ENCODE measurements around the gene EFHD2.

EFHD2 gene

DNA sequence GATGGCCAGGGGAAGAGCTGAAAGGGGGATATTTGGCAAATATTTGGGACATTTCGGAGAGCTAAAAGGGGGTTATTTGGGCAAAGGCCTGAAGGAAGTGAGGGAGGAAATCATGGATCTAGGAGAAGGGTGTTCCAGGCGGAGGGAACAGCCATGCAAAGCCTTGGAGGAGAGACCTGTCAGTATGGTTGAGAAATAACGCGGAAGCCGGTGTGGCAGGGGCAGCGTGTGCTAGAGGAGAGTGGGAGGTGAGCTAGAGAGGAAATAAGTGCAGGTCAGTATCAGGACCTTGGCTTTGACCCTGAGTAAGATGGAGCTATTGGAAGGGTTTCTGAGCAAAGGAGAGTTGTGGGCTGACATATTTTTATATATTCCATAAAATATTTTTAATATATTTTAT is 31.6 kb downstream of the EFHD2 start:
- Histone ChIP-seq H2BK120ac (ENCODE audit: insufficient read depth, low read length, poor library complexity) (no peak overlapping the region), H3K9ac (ENCODE audit: low read length) (no peak overlapping the region), H3K79me1 (ENCODE audit: low read length) (no peaks in the 10 kb centered on the region), H2BK5ac (ENCODE audit: low read depth, low read length, poor library complexity) (no peak overlapping the region), H2AK5ac (ENCODE audit: low read length) (no peak overlapping the region), H3K27ac (ENCODE audit: low read depth, low read length) (no peak overlapping the region), H4K91ac (ENCODE audit: low read depth, low read length) (no peak overlapping the region), H3K4ac (ENCODE audit: low read depth, low read length) (no peak overlapping the region), H3K4me3 (ENCODE audit: low read depth, low read length) (no peak overlapping the region), H3K4me2 (ENCODE audit: low read length) (no peak overlapping the region), H3K14ac (ENCODE audit: low read length) (no peak overlapping the region), H3K23ac (ENCODE audit: low read length) (no peak overlapping the region), H3K79me2 (ENCODE audit: control insufficient read depth, insufficient read depth, low read length, poor library complexity) (no peaks in the 10 kb centered on the region), H3K4me1 (ENCODE audit: control insufficient read depth in 1 of 2, insufficient read depth in 2 of 2, low read length in 2 of 2) (no peaks in the 10 kb centered on the region), H3K9me3 (ENCODE audit: insufficient read depth, low read depth, low read length) (no peaks in the 10 kb centered on the region), H4K12ac (ENCODE audit: low read depth, low read length) (no peak overlapping the region), H3K36me3 (ENCODE audit: control insufficient read depth in 1 of 2, insufficient read depth in 2 of 2, low read length in 2 of 2) (no peaks in the 10 kb centered on the region), H4K8ac (ENCODE audit: low read depth, low read length) (no peak overlapping the region), H3K27me3 (ENCODE audit: insufficient read depth, low read length) (no peaks in the 10 kb centered on the region), H3K18ac (ENCODE audit: low read length) (no peak overlapping the region), H2BK12ac (ENCODE audit: low read length) (no peak overlapping the region), H2AFZ (ENCODE audit: insufficient read depth, low read length, poor library complexity) (no peak overlapping the region)
- DNase-seq: no peak
- WGBS (ENCODE audit: extremely low coverage, insufficient coverage, insufficient read length): no CpG with 5 or more reads among the region's 6 CpGs

DNA sequence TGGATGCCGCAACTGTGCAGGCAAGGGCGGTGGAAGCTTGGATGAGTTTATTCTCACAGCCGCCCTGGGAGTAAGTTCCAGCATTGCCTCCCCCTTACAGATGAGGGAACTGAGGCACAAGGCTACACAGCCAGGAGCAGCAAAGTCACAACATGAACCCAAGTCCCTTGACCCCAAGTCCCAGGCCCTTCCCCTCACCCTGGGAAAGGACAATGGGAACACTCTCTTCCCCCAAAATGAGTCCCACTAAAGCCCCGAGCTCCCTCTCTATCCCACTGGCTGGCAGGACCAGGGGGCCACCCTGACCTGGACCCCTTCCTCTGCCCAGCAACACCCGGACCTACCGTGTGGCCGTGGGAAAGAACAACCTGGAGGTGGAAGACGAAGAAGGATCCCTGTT is 32.4 kb downstream of the EFHD2 start:
- H3K18ac ChIP-seq (ENCODE audit: low read length): no peak overlapping the region
- no peak overlapping the region for H3K9ac ChIP-seq (ENCODE audit: low read length)
- no peak overlapping the region for H4K8ac ChIP-seq (ENCODE audit: low read depth, low read length)
- no peaks in the 10 kb centered on the region for H3K4me1 ChIP-seq (ENCODE audit: control insufficient read depth in 1 of 2, insufficient read depth in 2 of 2, low read length in 2 of 2)
- H3K4ac ChIP-seq (ENCODE audit: low read depth, low read length): no peak overlapping the region
- H2AK5ac ChIP-seq (ENCODE audit: low read length): no peak overlapping the region
- DNase-seq: no peak
- no peak overlapping the region for H4K91ac ChIP-seq (ENCODE audit: low read depth, low read length)
- H2BK12ac ChIP-seq (ENCODE audit: low read length): no peak overlapping the region
- H2BK5ac ChIP-seq (ENCODE audit: low read depth, low read length, poor library complexity): no peak overlapping the region
- H3K14ac ChIP-seq (ENCODE audit: low read length): no peak overlapping the region
- H3K27ac ChIP-seq (ENCODE audit: low read depth, low read length): no peak overlapping the region
- H3K79me1 ChIP-seq (ENCODE audit: low read length): no peaks in the 10 kb centered on the region
- H3K4me3 ChIP-seq (ENCODE audit: low read depth, low read length): no peak overlapping the region
- no peaks in the 10 kb centered on the region for H3K79me2 ChIP-seq (ENCODE audit: control insufficient read depth, insufficient read depth, low read length, poor library complexity)
- no peaks in the 10 kb centered on the region for H3K9me3 ChIP-seq (ENCODE audit: insufficient read depth, low read depth, low read length)
- no CpG with 5 or more reads among the region's 8 CpGs for WGBS (ENCODE audit: extremely low coverage, insufficient coverage, insufficient read length)
- no peak overlapping the region for H3K23ac ChIP-seq (ENCODE audit: low read length)
- H2AFZ ChIP-seq (ENCODE audit: insufficient read depth, low read length, poor library complexity): no peak overlapping the region
- H3K4me2 ChIP-seq (ENCODE audit: low read length): no peak overlapping the region
- H3K36me3 ChIP-seq (ENCODE audit: control insufficient read depth in 1 of 2, insufficient read depth in 2 of 2, low read length in 2 of 2): no peaks in the 10 kb centered on the region
- H3K27me3 ChIP-seq (ENCODE audit: insufficient read depth, low read length): no peaks in the 10 kb centered on the region
- H2BK120ac ChIP-seq (ENCODE audit: insufficient read depth, low read length, poor library complexity): no peak overlapping the region
- no peak overlapping the region for H4K12ac ChIP-seq (ENCODE audit: low read depth, low read length)

DNA sequence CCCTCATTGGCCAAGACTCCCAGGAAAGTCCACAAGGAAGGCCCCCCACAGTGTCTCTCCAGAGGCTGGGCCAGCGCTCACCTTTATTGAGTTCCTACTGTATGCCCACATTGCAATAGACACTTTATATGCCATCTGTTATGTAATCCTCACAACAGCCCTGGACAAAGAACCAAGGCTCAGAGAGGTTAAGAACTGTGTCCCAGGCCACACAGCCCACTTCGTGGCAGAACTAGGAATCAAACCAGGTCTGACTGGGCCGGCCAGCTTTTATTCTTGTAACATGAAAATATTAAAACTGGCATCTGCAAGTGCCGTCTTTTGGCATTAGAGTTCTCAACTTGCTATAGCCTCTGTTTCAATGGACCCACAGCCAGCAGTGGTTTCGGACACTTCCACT is 33.1 kb downstream of the EFHD2 start:
- Histone ChIP-seq H2AFZ (ENCODE audit: insufficient read depth, low read length, poor library complexity) (no peak overlapping the region), H3K9me3 (ENCODE audit: insufficient read depth, low read depth, low read length) (no peaks in the 10 kb centered on the region), H3K27me3 (ENCODE audit: insufficient read depth, low read length) (no peaks in the 10 kb centered on the region), H3K27ac (ENCODE audit: low read depth, low read length) (no peak overlapping the region), H3K23ac (ENCODE audit: low read length) (no peak overlapping the region), H3K9ac (ENCODE audit: low read length) (no peak overlapping the region), H2BK12ac (ENCODE audit: low read length) (no peak overlapping the region), H2BK120ac (ENCODE audit: insufficient read depth, low read length, poor library complexity) (no peak overlapping the region), H3K4me1 (ENCODE audit: control insufficient read depth in 1 of 2, insufficient read depth in 2 of 2, low read length in 2 of 2) (no peaks in the 10 kb centered on the region), H3K14ac (ENCODE audit: low read length) (no peak overlapping the region), H3K4me3 (ENCODE audit: low read depth, low read length) (no peak overlapping the region), H3K79me1 (ENCODE audit: low read length) (no peaks in the 10 kb centered on the region), H3K79me2 (ENCODE audit: control insufficient read depth, insufficient read depth, low read length, poor library complexity) (no peaks in the 10 kb centered on the region), H4K12ac (ENCODE audit: low read depth, low read length) (no peak overlapping the region), H3K36me3 (ENCODE audit: control insufficient read depth in 1 of 2, insufficient read depth in 2 of 2, low read length in 2 of 2) (no peaks in the 10 kb centered on the region), H2AK5ac (ENCODE audit: low read length) (no peak overlapping the region), H4K8ac (ENCODE audit: low read depth, low read length) (no peak overlapping the region), H3K18ac (ENCODE audit: low read length) (no peak overlapping the region), H3K4me2 (ENCODE audit: low read length) (no peak overlapping the region), H3K4ac (ENCODE audit: low read depth, low read length) (no peak overlapping the region), H2BK5ac (ENCODE audit: low read depth, low read length, poor library complexity) (no peak overlapping the region), H4K91ac (ENCODE audit: low read depth, low read length) (no peak overlapping the region)
- no peak for DNase-seq
- no CpG with 5 or more reads among the region's 5 CpGs for WGBS (ENCODE audit: extremely low coverage, insufficient coverage, insufficient read length)

DNA sequence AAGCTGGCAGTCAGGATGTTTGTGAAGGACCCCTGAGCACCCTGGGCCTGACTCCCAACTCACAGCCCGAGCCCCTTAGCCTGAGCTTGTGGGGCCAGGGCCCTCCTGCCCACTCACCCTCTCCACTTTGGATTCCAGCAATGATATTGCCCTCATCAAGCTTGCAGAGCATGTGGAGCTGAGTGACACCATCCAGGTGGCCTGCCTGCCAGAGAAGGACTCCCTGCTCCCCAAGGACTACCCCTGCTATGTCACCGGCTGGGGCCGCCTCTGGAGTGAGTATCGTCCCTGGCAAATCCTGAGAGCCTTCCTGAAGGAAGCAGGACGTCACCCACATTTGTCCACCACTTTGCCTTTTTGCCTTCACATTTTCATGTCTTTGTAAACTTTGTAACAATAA is 33.6 kb downstream of the EFHD2 start:
- Histone ChIP-seq H3K9ac (ENCODE audit: low read length) (no peak overlapping the region), H3K18ac (ENCODE audit: low read length) (no peak overlapping the region), H3K4me2 (ENCODE audit: low read length) (no peak overlapping the region), H2BK12ac (ENCODE audit: low read length) (no peak overlapping the region), H3K79me1 (ENCODE audit: low read length) (no peaks in the 10 kb centered on the region), H2BK120ac (ENCODE audit: insufficient read depth, low read length, poor library complexity) (no peak overlapping the region), H4K12ac (ENCODE audit: low read depth, low read length) (no peak overlapping the region), H3K14ac (ENCODE audit: low read length) (no peak overlapping the region), H4K91ac (ENCODE audit: low read depth, low read length) (no peak overlapping the region), H3K36me3 (ENCODE audit: control insufficient read depth in 1 of 2, insufficient read depth in 2 of 2, low read length in 2 of 2) (no peaks in the 10 kb centered on the region), H2BK5ac (ENCODE audit: low read depth, low read length, poor library complexity) (no peak overlapping the region), H3K27ac (ENCODE audit: low read depth, low read length) (no peak overlapping the region), H3K79me2 (ENCODE audit: control insufficient read depth, insufficient read depth, low read length, poor library complexity) (no peaks in the 10 kb centered on the region), H3K4me1 (ENCODE audit: control insufficient read depth in 1 of 2, insufficient read depth in 2 of 2, low read length in 2 of 2) (no peaks in the 10 kb centered on the region), H2AFZ (ENCODE audit: insufficient read depth, low read length, poor library complexity) (no peak overlapping the region), H3K9me3 (ENCODE audit: insufficient read depth, low read depth, low read length) (no peaks in the 10 kb centered on the region), H3K4me3 (ENCODE audit: low read depth, low read length) (no peak overlapping the region), H4K8ac (ENCODE audit: low read depth, low read length) (no peak overlapping the region), H3K4ac (ENCODE audit: low read depth, low read length) (no peak overlapping the region), H3K23ac (ENCODE audit: low read length) (no peak overlapping the region), H2AK5ac (ENCODE audit: low read length) (no peak overlapping the region), H3K27me3 (ENCODE audit: insufficient read depth, low read length) (no peaks in the 10 kb centered on the region)
- WGBS (ENCODE audit: extremely low coverage, insufficient coverage, insufficient read length): no CpG with 5 or more reads among the region's 5 CpGs
- DNase-seq: no peak
